GM18867 (cell line): Measurements from ENCODE around the gene OPN3.

ENCODE experiments used
- ATAC-seq: cut with Tn5 transposase; IDR thresholded peaks from one replicate; pipeline ENCODE4 v1.9.1; 2021; ENCODE audit warnings: mild to moderate bottlenecking, moderate library complexity; ENCODE audit not compliant: unreplicated experiment

Gene OPN3

DNA sequence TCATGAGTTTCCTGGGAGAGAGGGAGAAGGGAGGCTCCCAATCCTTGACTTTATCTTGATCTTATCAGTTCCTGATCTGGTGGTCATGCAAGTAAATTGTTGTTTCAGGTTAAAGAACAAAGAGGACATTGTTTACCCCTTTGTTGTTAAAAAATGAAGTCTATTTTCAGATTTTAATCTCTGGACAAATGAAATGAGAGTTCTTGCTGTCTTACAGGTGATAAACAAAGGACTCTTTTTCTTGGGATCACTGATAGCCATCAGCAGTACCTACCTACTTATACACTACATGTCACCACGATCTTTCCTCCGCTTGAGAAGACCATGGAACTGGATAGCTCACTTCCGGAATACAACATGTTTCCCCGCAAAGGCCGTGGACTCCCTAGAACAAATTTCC, 48.4 kb downstream of the OPN3 start:
- ATAC-seq = no peak

GRCh38 chr1:241591317-241591716, 48.9 kb downstream of the OPN3 start:
- no peak for ATAC-seq

DNA sequence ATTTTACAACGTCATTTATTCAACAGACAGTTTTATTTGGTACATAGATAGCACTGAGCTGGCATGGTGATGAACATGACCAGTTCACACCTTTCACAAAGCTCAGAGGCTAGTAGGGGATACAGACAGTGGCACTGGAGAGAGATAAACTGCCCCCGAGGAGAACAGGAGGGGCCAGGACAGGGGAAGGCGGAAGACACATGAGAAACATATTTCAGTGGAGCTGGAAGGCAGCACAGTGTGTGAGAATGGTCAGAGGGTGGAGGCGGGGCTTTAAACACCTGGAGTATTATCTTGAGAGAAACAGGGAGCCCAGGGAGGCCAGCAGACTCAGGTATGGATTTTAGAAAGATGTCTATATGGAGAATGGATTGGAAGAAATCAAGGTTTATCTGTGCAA, 49.5 kb downstream of the OPN3 start:
- no peak for ATAC-seq

DNA sequence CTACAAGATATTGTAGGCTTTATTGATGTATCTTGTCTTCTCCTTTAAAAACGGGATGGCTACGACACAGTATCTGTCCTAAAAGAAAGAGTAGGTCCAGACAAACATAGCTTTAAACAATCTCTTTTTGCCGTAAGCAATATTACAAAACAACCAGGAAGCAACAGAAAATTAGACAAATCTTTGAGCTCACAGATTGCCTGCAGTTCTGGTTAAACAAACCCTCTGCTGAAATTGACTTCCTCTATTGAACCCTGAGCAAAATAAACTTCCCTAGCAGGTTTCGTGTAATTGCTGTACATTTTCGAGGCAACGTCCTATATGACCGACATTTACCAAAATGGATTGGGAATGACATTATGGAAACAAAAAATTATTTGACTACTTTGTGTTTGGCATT, 50.6 kb downstream of the OPN3 start:
- no peak for ATAC-seq

GRCh38 chr1:241586905-241587512, 53.2 kb downstream of the OPN3 start:
- ATAC-seq = no peak

GRCh38 chr1:241582921-241583321, 57.2 kb downstream of the OPN3 start:
- ATAC-seq = no peak

- ATAC-seq = no peak
Observed at GRCh38 chr1:241579434-241579833, 60.7 kb downstream of the OPN3 start.

GRCh38 chr1:241574154-241574553, 66.0 kb downstream of the OPN3 start:
- ATAC-seq = no peak

- ATAC-seq = no peak
Observed at GRCh38 chr1:241569848-241570247, 70.3 kb downstream of the OPN3 start.

DNA sequence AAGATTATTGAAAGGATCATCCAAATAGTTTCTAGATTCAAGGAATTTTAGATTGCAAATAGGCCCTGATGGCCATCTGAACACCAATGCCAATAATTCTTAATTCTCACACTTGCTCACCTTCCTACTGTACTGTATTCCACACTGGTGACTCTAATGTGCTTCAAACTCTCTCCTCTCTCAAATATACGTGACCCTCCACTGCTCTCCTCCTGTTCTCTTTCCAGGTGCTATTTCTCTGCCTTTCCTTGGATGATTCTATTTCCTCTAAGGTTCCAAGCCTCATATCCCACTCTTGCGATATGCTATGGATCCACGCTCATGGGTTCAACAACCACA, 79.4 kb downstream of the OPN3 start:
- no peak for ATAC-seq

- ATAC-seq = no peak
Observed at GRCh38 chr1:241560146-241560848, 79.9 kb downstream of the OPN3 start.

GRCh38 chr1:241557551-241558193, 82.5 kb downstream of the OPN3 start:
- ATAC-seq = no peak

GRCh38 chr1:241557031-241557430, 83.1 kb downstream of the OPN3 start:
- ATAC-seq = no peak

GRCh38 chr1:241555526-241555925, 84.6 kb downstream of the OPN3 start:
- ATAC-seq = no peak

DNA sequence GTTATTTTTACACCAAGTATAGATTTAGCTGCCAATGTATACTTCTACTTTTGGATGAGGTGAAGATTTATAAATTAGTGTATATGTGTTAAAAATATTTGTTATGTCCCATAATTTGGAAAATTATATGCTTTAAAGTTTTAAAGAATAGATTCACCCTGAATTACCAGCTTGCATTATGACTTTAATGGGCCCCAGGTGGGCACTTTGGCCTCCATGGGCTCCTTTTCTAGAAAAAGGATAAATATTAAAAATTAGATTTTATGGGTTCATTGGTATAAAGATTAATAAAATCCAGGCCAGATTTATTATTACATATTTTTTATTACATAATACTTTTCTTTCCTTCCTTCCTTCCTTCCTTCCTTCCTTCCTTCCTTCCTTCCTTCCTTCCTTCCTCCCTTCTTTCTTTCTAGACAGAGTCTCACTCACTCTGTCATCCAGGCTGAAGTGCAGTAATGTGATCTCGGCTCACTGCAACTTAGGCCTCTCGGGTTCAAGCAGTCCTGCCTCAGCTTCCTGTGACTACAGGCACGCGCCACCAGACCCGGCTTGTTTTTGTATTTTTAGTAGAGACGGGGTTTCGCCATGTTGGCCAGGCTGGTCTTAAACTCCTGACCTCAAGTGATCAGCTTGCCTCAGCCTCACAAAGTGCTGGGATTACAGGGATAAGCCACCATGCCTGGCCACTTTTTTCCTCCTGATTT, 86.1 kb downstream of the OPN3 start:
- no peak for ATAC-seq

GRCh38 chr1:241551759-241552638, 88.2 kb downstream of the OPN3 start:
- peak; percentile 85 for ATAC-seq

GRCh38 chr1:241550318-241550717, 89.9 kb downstream of the OPN3 start:
- ATAC-seq = no peak

DNA sequence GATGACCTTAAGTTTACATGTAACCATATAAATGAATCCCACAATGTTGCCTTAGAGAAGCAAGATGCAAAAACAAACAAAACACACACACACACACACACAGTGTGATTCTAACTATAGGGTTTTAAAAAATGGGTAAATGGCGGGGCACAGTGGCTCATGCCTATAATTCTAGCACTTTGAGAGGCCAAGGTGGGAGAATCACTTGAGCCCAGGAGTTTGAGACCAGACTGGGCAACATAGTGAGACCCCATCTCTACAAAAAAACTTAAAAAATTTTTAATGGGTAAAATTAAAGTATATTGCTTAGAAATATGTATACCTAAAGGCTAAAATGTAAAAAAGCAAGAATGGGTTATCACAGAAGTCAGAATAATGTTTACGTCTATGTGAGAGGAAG, 92.2 kb downstream of the OPN3 start:
- no peak for ATAC-seq
